ENCODE data around the gene MGAT1.
"Not testable (repeated sequence)": the region's sequence is repeated elsewhere in the genome, so short reads cannot be mapped to it uniquely, and the experiment has no call there.

Gene MGAT1

DNA sequence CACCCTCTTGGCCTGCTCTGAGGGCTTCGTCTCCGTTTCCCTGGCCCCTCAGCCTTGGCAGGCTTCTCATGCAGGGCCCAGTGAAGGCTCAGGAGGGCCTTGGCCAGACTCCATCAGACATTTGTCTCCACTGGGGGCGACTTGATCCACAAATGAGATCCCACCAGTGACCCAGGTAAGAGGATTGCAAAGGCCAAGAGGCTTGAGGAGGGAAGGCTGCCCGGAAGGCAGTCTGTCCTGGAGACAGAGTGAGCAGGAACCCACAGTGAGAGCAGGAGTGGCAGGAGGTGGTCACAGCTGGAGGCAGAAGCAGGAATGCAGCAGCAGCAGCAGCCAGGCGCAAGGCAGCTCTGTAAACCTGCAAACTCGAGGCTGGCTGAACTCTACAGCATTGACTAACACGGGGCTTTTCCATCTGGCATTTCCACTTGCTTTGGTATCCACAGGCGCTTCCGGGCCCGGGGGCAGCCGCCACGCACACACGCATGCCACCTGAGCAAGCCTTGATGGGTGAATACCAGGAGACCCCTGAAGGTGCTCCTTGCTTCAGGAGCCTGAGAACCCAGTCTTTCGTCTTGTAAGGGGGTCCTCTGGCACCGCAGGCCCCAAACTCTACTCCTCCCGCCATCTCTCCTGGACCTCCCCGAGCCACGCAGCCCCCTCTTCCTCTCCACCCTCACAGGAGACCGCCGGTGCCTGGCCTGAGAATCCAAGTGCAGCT, 14.7 kb downstream of the MGAT1 start:
- FAIRE-seq = no peak
- TF ChIP-seq POLR2A (IDR thresholded peaks at IDR 0.05; ENCODE audit: low read depth, low read length) (no peak), TAF1 (IDR thresholded peaks at IDR 0.05; ENCODE audit: borderline replicate concordance, low read depth, low read length) (no peak), POLR2AphosphoS5 (IDR thresholded peaks at IDR 0.05; ENCODE audit: low read depth, low read length) (no peak)

DNA sequence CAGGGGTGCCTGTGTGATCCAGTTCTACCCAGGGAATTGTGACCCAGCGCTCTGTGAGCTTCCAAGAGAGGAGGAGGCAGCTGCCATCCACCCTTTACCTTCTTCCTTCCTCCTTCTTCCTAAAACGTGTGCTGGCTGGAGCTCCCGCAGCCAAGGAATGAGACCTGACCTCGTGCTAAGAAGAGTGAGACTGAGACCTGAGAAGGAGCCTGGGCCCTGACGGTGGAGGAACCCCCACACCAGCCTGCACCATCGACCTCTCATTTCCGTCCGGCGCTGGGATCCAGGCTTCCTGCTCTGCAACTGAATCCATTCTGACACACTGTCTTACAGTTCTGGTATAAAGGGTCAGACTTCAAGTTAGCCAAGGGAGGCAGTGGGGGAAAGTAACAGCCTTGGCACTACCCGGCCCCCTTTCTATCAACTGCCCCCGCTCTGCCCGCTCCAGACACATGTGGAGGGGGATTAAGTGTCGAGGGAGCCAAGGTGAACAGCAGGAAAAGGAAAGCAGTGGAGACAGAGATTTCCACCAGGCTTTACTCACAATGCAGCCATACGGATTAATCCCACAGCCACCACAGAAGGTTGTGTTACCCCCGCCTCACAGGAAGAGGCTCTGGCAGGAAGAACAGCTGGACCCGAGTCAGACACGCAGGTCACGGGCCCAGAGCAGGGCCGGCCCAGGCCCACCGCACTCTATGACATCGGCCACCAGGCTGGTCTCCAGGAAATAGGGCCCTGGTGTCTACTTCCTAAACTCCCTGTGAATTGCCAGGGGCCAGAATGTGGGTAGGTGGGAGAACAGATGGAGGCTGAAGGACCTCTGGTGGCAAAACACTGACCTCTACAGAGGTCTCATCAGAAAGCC, 15.8 kb downstream of the MGAT1 start:
- DNase-seq (ENCODE audit: insufficient read length) (no peak), FAIRE-seq (no peak)
- no peak for TF ChIP-seq POLR2AphosphoS5 (IDR thresholded peaks at IDR 0.05; ENCODE audit: low read depth, low read length)
- TF ChIP-seq POLR2A (IDR thresholded peaks at IDR 0.05; ENCODE audit: low read depth, low read length) = no peak
- TF ChIP-seq TAF1 (IDR thresholded peaks at IDR 0.05; ENCODE audit: borderline replicate concordance, low read depth, low read length) = no peak

More for the DNA sequence above, 14.7 kb downstream of the MGAT1 start:
- no peak for DNase-seq (ENCODE audit: insufficient read length)

DNA sequence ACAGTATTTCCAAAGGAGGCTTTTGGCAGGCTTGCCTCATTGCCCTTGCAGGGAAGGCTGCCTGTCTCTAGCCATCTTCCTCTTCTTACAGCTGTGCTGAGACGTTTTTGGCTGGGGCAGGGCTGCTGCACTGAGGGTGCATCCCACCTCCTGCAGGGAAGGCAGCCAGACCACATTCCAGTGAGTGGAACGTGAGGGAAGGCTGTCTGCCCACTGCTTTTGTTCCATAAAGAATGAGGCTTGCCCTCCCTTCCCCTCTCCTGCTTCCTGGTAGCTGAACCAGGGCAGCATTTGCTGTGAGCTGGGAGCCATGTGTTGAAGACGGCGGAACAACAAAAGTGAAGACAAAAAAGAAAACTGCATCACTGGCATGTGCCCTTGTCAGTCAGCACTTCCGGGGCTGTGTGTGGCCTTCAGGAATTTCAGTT, 16.8 kb downstream of the MGAT1 start:
- no peak for DNase-seq (ENCODE audit: insufficient read length)
- TF ChIP-seq POLR2A (IDR thresholded peaks at IDR 0.05; ENCODE audit: low read depth, low read length) (no peak), POLR2AphosphoS5 (IDR thresholded peaks at IDR 0.05; ENCODE audit: low read depth, low read length) (no peak), TAF1 (IDR thresholded peaks at IDR 0.05; ENCODE audit: borderline replicate concordance, low read depth, low read length) (no peak)
- FAIRE-seq = no peak

DNA sequence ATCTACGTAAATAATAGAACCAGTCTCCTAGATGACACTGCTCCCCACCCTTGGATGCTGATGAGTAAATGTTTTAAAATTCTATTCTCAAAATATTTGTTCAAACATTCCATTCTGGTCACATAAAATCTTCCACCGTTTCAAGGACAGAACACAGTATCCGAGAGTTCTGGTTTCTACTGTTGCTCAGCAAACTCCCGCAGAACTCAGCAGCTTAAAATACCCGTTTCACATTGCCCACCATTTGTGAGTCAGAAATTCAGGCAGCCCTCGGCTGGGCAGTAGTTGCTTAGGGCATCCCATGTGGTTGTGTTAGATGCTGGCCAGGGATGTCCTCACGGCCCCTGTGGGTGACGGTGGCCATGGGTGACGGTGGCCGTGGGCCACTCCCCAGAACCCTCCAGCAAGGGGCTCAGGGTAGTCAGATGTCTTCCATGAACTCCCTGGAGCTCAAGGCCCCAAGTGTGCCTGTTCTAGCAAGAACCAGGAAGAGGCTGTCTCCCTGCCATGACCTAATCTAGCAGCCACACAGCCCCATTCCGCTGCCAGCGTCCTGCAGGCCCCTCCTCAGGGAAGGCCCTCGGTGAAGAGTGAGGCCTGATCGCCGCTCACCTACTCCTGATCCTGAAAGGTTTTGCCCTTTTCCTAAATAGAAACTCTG, 17.4 kb downstream of the MGAT1 start:
- TF ChIP-seq TAF1 (IDR thresholded peaks at IDR 0.05; ENCODE audit: borderline replicate concordance, low read depth, low read length) = no peak
- TF ChIP-seq POLR2AphosphoS5 (IDR thresholded peaks at IDR 0.05; ENCODE audit: low read depth, low read length) = no peak
- TF ChIP-seq POLR2A (IDR thresholded peaks at IDR 0.05; ENCODE audit: low read depth, low read length) = no peak
- FAIRE-seq = no peak

DNA sequence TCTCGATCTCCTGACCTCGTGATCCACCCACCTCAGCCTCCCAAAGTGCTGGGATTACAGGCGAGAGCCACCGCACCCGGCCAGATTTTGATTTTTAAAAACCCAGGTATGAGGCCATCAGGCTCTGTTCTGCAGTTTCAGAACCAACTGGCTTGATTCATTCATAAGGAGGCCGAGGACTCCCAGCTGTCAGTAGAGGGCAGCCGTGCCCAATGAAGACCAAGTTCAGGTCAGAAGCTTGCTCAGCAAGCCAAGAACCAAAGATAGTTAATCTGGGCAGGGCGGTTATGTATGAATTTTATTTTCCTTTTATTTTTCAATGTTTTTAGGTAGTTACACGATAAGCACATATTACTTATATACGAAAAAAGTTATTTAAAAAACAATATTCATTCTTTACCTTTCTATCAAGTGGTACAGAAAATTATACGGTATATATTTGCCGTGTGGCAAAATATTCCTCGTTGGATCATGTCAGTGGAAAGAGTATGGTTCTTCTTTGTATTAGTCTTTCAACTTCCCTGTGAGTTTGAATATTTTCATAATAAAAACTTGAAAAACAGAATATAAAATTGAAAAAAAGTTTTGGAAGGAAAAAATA, 18.0 kb downstream of the MGAT1 start:
- DNase-seq (ENCODE audit: insufficient read length) = peak; percentile 56
- FAIRE-seq = peak; percentile 40
- TF ChIP-seq POLR2A (IDR thresholded peaks at IDR 0.05; ENCODE audit: low read depth, low read length) (no peak), POLR2AphosphoS5 (IDR thresholded peaks at IDR 0.05; ENCODE audit: low read depth, low read length) (no peak), TAF1 (IDR thresholded peaks at IDR 0.05; ENCODE audit: borderline replicate concordance, low read depth, low read length) (no peak)

More for the DNA sequence above, 17.4 kb downstream of the MGAT1 start:
- DNase-seq (ENCODE audit: insufficient read length) = no peak

DNA sequence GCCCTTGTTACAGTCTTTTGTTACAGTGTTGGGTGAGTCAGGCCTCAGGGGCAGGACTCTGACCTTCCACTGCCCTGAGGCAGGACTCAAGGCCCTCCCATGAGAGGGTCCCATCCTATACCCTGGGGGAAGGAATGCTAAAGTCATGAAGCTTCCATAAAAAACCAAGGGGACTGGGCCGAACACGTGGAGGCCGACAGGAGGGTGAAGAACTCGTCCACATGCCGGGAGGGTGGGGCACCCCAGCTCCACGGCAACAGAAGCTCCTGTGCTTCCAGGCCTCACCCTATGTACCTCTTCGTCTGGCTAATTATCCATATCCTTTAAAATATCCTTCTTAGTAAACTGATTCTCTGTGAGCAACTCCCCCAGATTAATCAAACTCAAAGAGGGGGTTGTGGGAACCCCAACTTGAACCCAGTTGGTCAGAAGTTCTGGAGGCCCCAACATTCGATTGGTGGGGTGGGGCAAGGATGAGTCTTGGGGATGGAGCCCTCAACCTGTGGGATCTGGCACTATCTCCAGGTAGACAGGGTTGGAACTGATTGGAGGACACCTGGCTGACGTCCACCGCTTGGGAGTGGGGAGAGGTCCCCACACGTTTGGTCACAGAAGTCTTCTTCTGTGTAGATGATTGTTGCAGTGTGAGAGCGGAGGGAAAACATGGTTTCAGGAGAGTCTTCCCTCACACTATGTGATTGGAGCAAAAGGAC, 19.1 kb downstream of the MGAT1 start:
- FAIRE-seq (no peak), DNase-seq (ENCODE audit: insufficient read length) (no peak)
- TF ChIP-seq POLR2AphosphoS5 (IDR thresholded peaks at IDR 0.05; ENCODE audit: low read depth, low read length) (no peak), POLR2A (IDR thresholded peaks at IDR 0.05; ENCODE audit: low read depth, low read length) (no peak), TAF1 (IDR thresholded peaks at IDR 0.05; ENCODE audit: borderline replicate concordance, low read depth, low read length) (no peak)

DNA sequence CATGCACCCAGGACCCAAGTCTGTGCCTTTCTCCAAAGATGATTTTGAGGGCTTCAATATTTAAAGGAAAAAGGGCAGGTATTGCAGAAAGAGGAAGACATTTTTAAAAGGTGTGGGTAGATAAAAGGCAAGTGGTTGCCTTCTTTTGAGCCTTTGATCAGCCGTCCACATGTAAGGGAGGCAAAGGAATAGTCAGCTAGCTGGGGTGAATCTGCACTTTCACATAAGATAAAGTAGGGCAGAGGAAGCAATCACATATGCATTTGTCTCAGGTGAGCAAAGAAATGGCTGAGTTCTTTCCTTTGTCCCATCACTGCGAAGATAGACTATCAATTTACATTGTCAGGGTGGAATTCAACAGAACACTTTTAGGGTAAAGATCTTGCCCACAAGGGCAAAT, 19.9 kb downstream of the MGAT1 start:
- TF ChIP-seq POLR2A (IDR thresholded peaks at IDR 0.05; ENCODE audit: low read depth, low read length) (no peak), TAF1 (IDR thresholded peaks at IDR 0.05; ENCODE audit: borderline replicate concordance, low read depth, low read length) (no peak), POLR2AphosphoS5 (IDR thresholded peaks at IDR 0.05; ENCODE audit: low read depth, low read length) (no peak)
- DNase-seq (ENCODE audit: insufficient read length) (no peak), FAIRE-seq (no peak)

DNA sequence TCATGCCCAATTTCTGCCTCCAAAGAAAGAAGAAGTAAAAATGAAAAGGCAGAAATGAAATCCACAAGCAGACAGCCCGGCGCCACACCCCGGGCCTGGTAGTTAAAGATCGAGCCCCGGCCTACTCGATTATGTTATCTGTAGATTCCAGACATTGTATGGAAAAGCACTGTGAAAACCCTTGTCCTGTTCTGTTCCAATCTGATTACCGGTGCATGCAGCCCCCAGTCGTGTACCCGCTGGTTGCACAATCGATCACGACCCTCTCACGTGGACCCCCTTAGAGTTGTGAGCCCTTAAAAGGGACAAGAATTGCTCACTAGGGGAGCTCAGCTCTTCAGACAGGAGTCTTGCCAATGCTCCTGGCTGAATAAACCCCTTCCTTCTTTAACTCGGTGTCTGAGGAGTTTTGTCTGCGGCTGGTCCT, 20.7 kb downstream of the MGAT1 start:
- DNase-seq (ENCODE audit: insufficient read length); FAIRE-seq: not testable (repeated sequence)

DNA sequence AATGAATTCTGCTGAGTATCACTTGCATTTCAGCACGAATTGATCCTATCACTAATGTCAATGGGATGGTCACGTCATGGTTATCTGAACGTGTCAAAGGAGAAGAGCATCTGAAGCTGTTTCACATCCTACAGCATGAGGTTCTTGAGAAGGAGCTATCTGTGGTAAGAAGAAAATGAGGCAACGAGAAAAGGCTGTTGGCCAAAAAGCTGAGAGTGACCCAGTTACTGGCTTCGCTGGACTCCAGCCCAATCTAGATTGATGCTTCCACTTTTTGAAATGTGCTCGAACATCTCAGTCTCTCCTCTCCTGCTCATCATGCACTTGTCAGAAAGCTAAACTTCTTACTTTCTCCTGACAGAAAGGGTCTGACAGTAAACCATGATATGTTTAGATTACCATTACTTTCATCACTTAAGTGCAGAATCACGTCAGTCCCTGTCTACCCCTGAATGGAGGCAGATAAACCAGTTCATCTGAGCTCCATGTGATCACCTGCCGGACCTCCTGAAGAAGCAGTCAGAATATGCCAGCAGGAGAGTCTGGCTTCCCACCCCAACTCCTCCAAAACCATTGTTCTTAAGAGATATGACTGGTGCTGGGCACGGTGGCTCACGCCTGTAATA, 22.5 kb downstream of the MGAT1 start:
- FAIRE-seq = no peak
- TF ChIP-seq POLR2A (IDR thresholded peaks at IDR 0.05; ENCODE audit: low read depth, low read length) (no peak), POLR2AphosphoS5 (IDR thresholded peaks at IDR 0.05; ENCODE audit: low read depth, low read length) (no peak), TAF1 (IDR thresholded peaks at IDR 0.05; ENCODE audit: borderline replicate concordance, low read depth, low read length) (no peak)

DNA sequence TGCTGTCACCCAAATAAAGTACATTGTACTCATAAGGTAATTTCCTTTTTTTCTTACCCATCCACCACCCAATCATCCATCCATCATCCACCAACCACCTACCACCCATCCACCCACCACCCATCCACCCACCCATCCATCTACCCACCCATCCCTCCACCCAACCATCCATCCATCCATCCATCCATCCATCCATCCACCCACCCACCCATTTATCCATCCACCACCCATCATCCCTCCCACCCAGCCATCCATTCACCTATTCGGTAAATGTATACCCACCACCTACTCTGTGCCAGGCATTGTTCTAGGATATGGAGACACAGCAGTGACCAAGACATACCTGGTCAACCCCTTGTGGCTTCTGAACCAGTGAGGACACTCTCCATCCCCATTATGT, 25.1 kb downstream of the MGAT1 start:
- DNase-seq (ENCODE audit: insufficient read length) (no peak), FAIRE-seq (no peak)
- no peak for TF ChIP-seq POLR2A (IDR thresholded peaks at IDR 0.05; ENCODE audit: low read depth, low read length)
- TF ChIP-seq TAF1 (IDR thresholded peaks at IDR 0.05; ENCODE audit: borderline replicate concordance, low read depth, low read length) = no peak
- TF ChIP-seq POLR2AphosphoS5 (IDR thresholded peaks at IDR 0.05; ENCODE audit: low read depth, low read length) = no peak

More for the DNA sequence above, 22.5 kb downstream of the MGAT1 start:
- DNase-seq (ENCODE audit: insufficient read length) = no peak

Measured in GM12892 (cell line).